H9 (cell line): Measurements from ENCODE around the gene KRTAP20-4. TPM values are rescaled to one million over a fixed set of nuclear protein-coding genes. Genes with fewer than 3 reads are reported as not detected.

Source experiments
- DNase-seq: peaks from one replicate; pipeline ENCODE4 v3.0.0-alpha.2; 2017
- H2AFZ ChIP-seq: one replicate; pipeline ENCODE4 v1.6.1; 2013; ENCODE audit warnings: mild to moderate bottlenecking, low read length, control low read depth, moderate library complexity
- H2AK5ac ChIP-seq: 2 replicates; pipeline ENCODE4 v1.6.1; 2013; ENCODE audit warnings: low read length, control low read depth, mixed read lengths; ENCODE audit not compliant: insufficient read length
- H2BK120ac ChIP-seq: one replicate; pipeline ENCODE4 v1.6.1; 2013; ENCODE audit warnings: low read depth, mild to moderate bottlenecking, low read length, control low read depth, inconsistent platforms; ENCODE audit not compliant: poor library complexity, severe bottlenecking
- H2BK12ac ChIP-seq: 2 replicates; pipeline ENCODE4 v1.6.1; 2013; ENCODE audit warnings: low read length, control low read depth, mixed read lengths, low read depth; ENCODE audit not compliant: insufficient read length
- H2BK15ac ChIP-seq: 2 replicates; pipeline ENCODE4 v1.6.1; 2013; ENCODE audit warnings: low read depth, low read length, control low read depth
- H2BK20ac ChIP-seq: one replicate; pipeline ENCODE4 v1.6.1; 2013; ENCODE audit warnings: low read depth, mild to moderate bottlenecking, low read length, control low read depth, inconsistent platforms; ENCODE audit not compliant: poor library complexity, severe bottlenecking
- H2BK5ac ChIP-seq: 2 replicates; pipeline ENCODE4 v1.6.1; 2013; ENCODE audit warnings: low read length, control low read depth, mixed read lengths; ENCODE audit not compliant: insufficient read length
- H3K14ac ChIP-seq: 2 replicates; pipeline ENCODE4 v1.6.1; 2013; ENCODE audit warnings: low read length, control low read depth; ENCODE audit not compliant: insufficient read depth
- H3K18ac ChIP-seq: 2 replicates; pipeline ENCODE4 v1.6.1; 2013; ENCODE audit warnings: low read depth, mild to moderate bottlenecking, mixed read lengths, low read length, control low read depth; ENCODE audit not compliant: insufficient read length
- H3K23ac ChIP-seq: 2 replicates; pipeline ENCODE4 v1.6.1; 2013; ENCODE audit warnings: low read length, control low read depth, mixed read lengths, low read depth; ENCODE audit not compliant: insufficient read length
- H3K23me2 ChIP-seq: 2 replicates; pipeline ENCODE4 v1.6.1; 2013; ENCODE audit warnings: low read depth, mild to moderate bottlenecking, mixed read lengths, low read length, control low read depth; ENCODE audit not compliant: insufficient read length, poor library complexity, severe bottlenecking
- H3K27ac ChIP-seq: 2 replicates; pipeline ENCODE4 v1.5.1; 2013; ENCODE audit warnings: low read length, control low read depth, mixed read lengths, low read depth; ENCODE audit not compliant: insufficient read length
- H3K27me3 ChIP-seq: 2 replicates; pipeline ENCODE4 v1.6.1; 2013; ENCODE audit warnings: low read length, control low read depth, inconsistent platforms; ENCODE audit not compliant: insufficient read depth
- H3K4ac ChIP-seq: 2 replicates; pipeline ENCODE4 v1.6.1; 2013; ENCODE audit warnings: low read depth, mild to moderate bottlenecking, control low read depth, inconsistent platforms, low read length, moderate library complexity
- H3K4me1 ChIP-seq: 2 replicates; pipeline ENCODE4 v1.6.1; 2013; ENCODE audit warnings: low read length, control low read depth, inconsistent platforms; ENCODE audit not compliant: insufficient read depth
- H3K4me2 ChIP-seq: 2 replicates; pipeline ENCODE4 v1.6.1; 2013; ENCODE audit warnings: low read length, control low read depth, mixed read lengths; ENCODE audit not compliant: insufficient read length, insufficient read depth
- H3K56ac ChIP-seq: 2 replicates; pipeline ENCODE4 v1.6.1; 2013; ENCODE audit warnings: low read depth, mild to moderate bottlenecking, mixed read lengths, low read length, control low read depth; ENCODE audit not compliant: insufficient read length
- H3K79me1 ChIP-seq: 2 replicates; pipeline ENCODE4 v1.6.1; 2013; ENCODE audit warnings: low read depth, mild to moderate bottlenecking, moderate library complexity, low read length, control low read depth, inconsistent platforms; ENCODE audit not compliant: insufficient read depth, poor library complexity, severe bottlenecking
- H3K79me2 ChIP-seq: 2 replicates; pipeline ENCODE4 v1.6.1; 2013; ENCODE audit warnings: low read length, control low read depth, inconsistent platforms; ENCODE audit not compliant: insufficient read depth
- H3K9ac ChIP-seq: 2 replicates; pipeline ENCODE4 v1.6.1; 2013; ENCODE audit warnings: low read length, control low read depth, mixed read lengths; ENCODE audit not compliant: insufficient read length; ENCODE audit errors: extremely low read depth
- H3K9me3 ChIP-seq: one replicate; pipeline ENCODE4 v1.6.1; 2013; ENCODE audit warnings: low read depth, low read length, inconsistent platforms; ENCODE audit not compliant: control insufficient read depth
- H3T11ph ChIP-seq: one replicate; pipeline ENCODE4 v1.6.1; 2013; ENCODE audit warnings: mild to moderate bottlenecking, low read length, control low read depth, inconsistent platforms
- H4K20me1 ChIP-seq: one replicate; pipeline ENCODE4 v1.6.1; 2013; ENCODE audit not compliant: control insufficient read depth, insufficient read length, insufficient read depth
- H4K5ac ChIP-seq: 2 replicates; pipeline ENCODE4 v1.6.1; 2013; ENCODE audit warnings: low read depth, mild to moderate bottlenecking, mixed read lengths, low read length, control low read depth; ENCODE audit not compliant: insufficient read length
- H4K8ac ChIP-seq: replicated peaks from 2 replicates; pipeline ENCODE4 v1.6.1; 2013; ENCODE audit warnings: low read length, control low read depth, mixed read lengths, low read depth; ENCODE audit not compliant: insufficient read length
- H4K91ac ChIP-seq: 2 replicates; pipeline ENCODE4 v1.6.1; 2013; ENCODE audit warnings: low read depth, mild to moderate bottlenecking, moderate library complexity, mixed read lengths, low read length, control low read depth; ENCODE audit not compliant: insufficient read length
- H3K27ac Mint-ChIP-seq, 3 experiments: 2 replicates in 2 of 3; 3 replicates in 1 of 3; pipeline ENCODE4 v1.8.0; 2020 to 2021; ENCODE audit warnings: mixed read lengths in 3 of 3, mild to moderate bottlenecking in 1 of 3, moderate library complexity in 1 of 3
- H3K27me3 Mint-ChIP-seq: 2 replicates; pipeline ENCODE4 v1.8.0; 2021; ENCODE audit warnings: low read depth, mild to moderate bottlenecking, moderate library complexity, mixed read lengths
- H3K36me3 Mint-ChIP-seq, 3 experiments: 2 replicates in 2 of 3; 3 replicates in 1 of 3; pipeline ENCODE4 v1.8.0; 2020 to 2021; ENCODE audit warnings: low read depth in 3 of 3, mixed read lengths in 3 of 3; ENCODE audit not compliant: insufficient read depth in 1 of 3
- H3K4me1 Mint-ChIP-seq, 2 experiments: 2 replicates each; pipeline ENCODE4 v1.8.0; 2020; ENCODE audit warnings: mixed read lengths in 2 of 2
- H3K4me3 Mint-ChIP-seq, 2 experiments: 2 replicates in 1 of 2; 3 replicates in 1 of 2; pipeline ENCODE4 v1.8.0; 2020 to 2021; ENCODE audit warnings: mild to moderate bottlenecking in 2 of 2, mixed read lengths in 2 of 2, moderate library complexity in 1 of 2
- H3K9me3 Mint-ChIP-seq, 2 experiments: 2 replicates in 1 of 2; 3 replicates in 1 of 2; pipeline ENCODE4 v1.8.0; 2020; ENCODE audit warnings: mild to moderate bottlenecking in 2 of 2, mixed read lengths in 2 of 2, moderate library complexity in 1 of 2
- WGBS: extraction: QIAGEN DNeasy Blood & Tissue Kit; methylation state at CpG from one replicate; pipeline ENCODE4 v1.1.7; 2013; ENCODE audit warnings: missing lambda C conversion rate, low lambda C conversion rate, mixed read lengths; ENCODE audit not compliant: insufficient read length; ENCODE audit errors: extremely low coverage; 5-methylcytosine and 5-hydroxymethylcytosine counted together
- total RNA-seq: library from RNA; stranded (reverse); gene quantifications from 2 replicates; pipeline ENCODE4 v1.2.1, GENCODE V29; 2021
- TF ChIP-seq, protein P1 (sequence below): fragments of 200-600 bp; sonication (generic); conservative IDR thresholded peaks from 3 replicates; pipeline ENCODE4 v1.8.0; 2021; ENCODE audit warnings: antibody characterized with exemption, mild to moderate bottlenecking

KRTAP20-4 gene
- total RNA-seq, 1 experiment from 2014 or later: not detected

DNA sequence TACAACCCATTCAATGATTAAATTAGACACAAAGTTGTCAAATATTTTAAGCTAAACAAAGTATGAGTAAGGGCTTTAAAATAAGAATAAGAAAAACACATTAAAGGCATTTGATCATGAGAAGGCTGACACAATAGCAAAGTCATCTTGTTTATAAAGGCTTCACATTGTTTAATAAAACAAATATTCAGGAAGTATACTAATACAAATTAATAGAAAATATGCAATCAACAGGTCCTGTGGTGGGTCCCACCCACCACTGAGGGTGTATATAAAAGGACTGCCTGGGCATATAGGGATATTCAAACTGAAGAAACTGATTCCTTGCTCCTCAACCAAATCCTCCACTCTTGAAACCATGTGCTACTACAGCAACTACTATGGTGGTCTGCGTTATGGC, 14.5 kb downstream of the KRTAP20-4 start, which contains the start of gene KRTAP20-2:
Gene KRTAP20-2, plus strand, starts transcription at position 301 of the 400 bp plus-strand sequence. Its CDS starts 58 bp downstream, at position 359.
- Histone ChIP-seq H3K9ac (no peak within 1 kb of the TSS), H3K27ac (no peak within 1 kb of the TSS), H3K79me1 (no peaks in the 10 kb centered on the region), H3K9me3 (no peaks in the 10 kb centered on the region), H2AK5ac (no peak within 1 kb of the TSS), H2BK12ac (no peak within 1 kb of the TSS), H2BK20ac (no peak within 1 kb of the TSS), H3K14ac (no peak within 1 kb of the TSS), H2BK120ac (no peak within 1 kb of the TSS), H4K20me1 (no peaks in the 10 kb centered on the region), H3K4me2 (no peak within 1 kb of the TSS), H3K4me1 (no peaks in the 10 kb centered on the region), H3K23ac (no peak within 1 kb of the TSS), H3K4ac (no peak within 1 kb of the TSS), H2BK15ac (no peak within 1 kb of the TSS), H3T11ph (no peak within 1 kb of the TSS), H3K79me2 (no peaks in the 10 kb centered on the region), H4K5ac (no peak within 1 kb of the TSS), H2AFZ (no peak within 1 kb of the TSS), H3K27me3 (no peaks in the 10 kb centered on the region), H2BK5ac (no peak within 1 kb of the TSS), H3K18ac (no peak within 1 kb of the TSS), H4K91ac (no peak within 1 kb of the TSS), H3K56ac (no peak within 1 kb of the TSS), H3K23me2 (no peaks in the 10 kb centered on the region), H4K8ac (no peak within 1 kb of the TSS)
- TF ChIP-seq, protein P1, sequence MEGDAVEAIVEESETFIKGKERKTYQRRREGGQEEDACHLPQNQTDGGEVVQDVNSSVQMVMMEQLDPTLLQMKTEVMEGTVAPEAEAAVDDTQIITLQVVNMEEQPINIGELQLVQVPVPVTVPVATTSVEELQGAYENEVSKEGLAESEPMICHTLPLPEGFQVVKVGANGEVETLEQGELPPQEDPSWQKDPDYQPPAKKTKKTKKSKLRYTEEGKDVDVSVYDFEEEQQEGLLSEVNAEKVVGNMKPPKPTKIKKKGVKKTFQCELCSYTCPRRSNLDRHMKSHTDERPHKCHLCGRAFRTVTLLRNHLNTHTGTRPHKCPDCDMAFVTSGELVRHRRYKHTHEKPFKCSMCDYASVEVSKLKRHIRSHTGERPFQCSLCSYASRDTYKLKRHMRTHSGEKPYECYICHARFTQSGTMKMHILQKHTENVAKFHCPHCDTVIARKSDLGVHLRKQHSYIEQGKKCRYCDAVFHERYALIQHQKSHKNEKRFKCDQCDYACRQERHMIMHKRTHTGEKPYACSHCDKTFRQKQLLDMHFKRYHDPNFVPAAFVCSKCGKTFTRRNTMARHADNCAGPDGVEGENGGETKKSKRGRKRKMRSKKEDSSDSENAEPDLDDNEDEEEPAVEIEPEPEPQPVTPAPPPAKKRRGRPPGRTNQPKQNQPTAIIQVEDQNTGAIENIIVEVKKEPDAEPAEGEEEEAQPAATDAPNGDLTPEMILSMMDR: no peak
- WGBS: no CpG with 5 or more reads among the region's 1 CpG
- Mint-ChIP-seq H3K9me3 (peaks cover 2 to 21% of the 10 kb centered on the region in 2 experiments; a peak in 2 of 5 replicates), H3K36me3 (peaks cover 0 to 34% (median 0%) of the 10 kb centered on the region in 3 experiments; a peak in 2 of 7 replicates), H3K27me3 (peaks cover 4% of the 10 kb centered on the region), H3K4me1 (no peaks in the 10 kb centered on the region), H3K27ac (no peak within 1 kb of the TSS), H3K4me3 (no peak within 1 kb of the TSS)
- DNase-seq: no peak
